Neutrophil (primary cell): Measurements from ENCODE around the gene AHCYL1.

ENCODE experiments used
- H3K27ac ChIP-seq: fragments of 200-600 bp; sonication (generic); 2 replicates; pipeline ENCODE4 v1.5.1; 2016; ENCODE audit warnings: mild to moderate bottlenecking, moderate library complexity
- H3K27me3 ChIP-seq: fragments of 200-600 bp; sonication (generic); 2 replicates; pipeline ENCODE4 v1.6.0; 2016; ENCODE audit warnings: mild to moderate bottlenecking
- H3K36me3 ChIP-seq: fragments of 200-600 bp; sonication (generic); 2 replicates; pipeline ENCODE4 v1.5.1; 2017
- H3K4me1 ChIP-seq, 2 experiments: fragments of 200-600 bp in 1 of 2; sonication (generic) in 1 of 2; 1 replicate in 1 of 2; 2 replicates in 1 of 2; pipeline versions ENCODE4 v1.5.1 to v1.6.1; 2013 to 2016; ENCODE audit warnings: low read depth in 1 of 2, low read length in 1 of 2, mild to moderate bottlenecking in 1 of 2, moderate library complexity in 1 of 2; ENCODE audit not compliant: control insufficient read depth in 1 of 2, insufficient read depth in 1 of 2
- H3K4me3 ChIP-seq, 2 experiments: fragments of 200-600 bp in 1 of 2; sonication (generic) in 1 of 2; 1 replicate in 1 of 2; 2 replicates in 1 of 2; pipeline ENCODE4 v1.5.1; 2013 to 2016; ENCODE audit warnings: low read depth in 1 of 2, low read length in 1 of 2, mild to moderate bottlenecking in 1 of 2, moderate library complexity in 1 of 2
- H3K9me3 ChIP-seq: fragments of 200-600 bp; sonication (generic); 2 replicates; pipeline ENCODE4 v1.5.1; 2016
- TF ChIP-seq, protein P1 (sequence below): fragments of 200-600 bp; sonication (generic); IDR thresholded peaks from 2 replicates; pipeline ENCODE4 v1.5.1; 2016; ENCODE audit warnings: antibody characterized with exemption

Gene AHCYL1

GRCh38 chr1:110051262-110051648, 66.7 kb downstream of the AHCYL1 start:
- peaks cover 100% of the 10 kb centered on the region for H3K36me3 ChIP-seq
- H3K9me3 ChIP-seq = no peaks in the 10 kb centered on the region
- no peak overlapping the region for H3K27ac ChIP-seq
- no peaks in the 10 kb centered on the region for H3K27me3 ChIP-seq
- H3K4me1 ChIP-seq = no peaks in the 10 kb centered on the region
- no peak overlapping the region for H3K4me3 ChIP-seq
- TF ChIP-seq, protein P1, sequence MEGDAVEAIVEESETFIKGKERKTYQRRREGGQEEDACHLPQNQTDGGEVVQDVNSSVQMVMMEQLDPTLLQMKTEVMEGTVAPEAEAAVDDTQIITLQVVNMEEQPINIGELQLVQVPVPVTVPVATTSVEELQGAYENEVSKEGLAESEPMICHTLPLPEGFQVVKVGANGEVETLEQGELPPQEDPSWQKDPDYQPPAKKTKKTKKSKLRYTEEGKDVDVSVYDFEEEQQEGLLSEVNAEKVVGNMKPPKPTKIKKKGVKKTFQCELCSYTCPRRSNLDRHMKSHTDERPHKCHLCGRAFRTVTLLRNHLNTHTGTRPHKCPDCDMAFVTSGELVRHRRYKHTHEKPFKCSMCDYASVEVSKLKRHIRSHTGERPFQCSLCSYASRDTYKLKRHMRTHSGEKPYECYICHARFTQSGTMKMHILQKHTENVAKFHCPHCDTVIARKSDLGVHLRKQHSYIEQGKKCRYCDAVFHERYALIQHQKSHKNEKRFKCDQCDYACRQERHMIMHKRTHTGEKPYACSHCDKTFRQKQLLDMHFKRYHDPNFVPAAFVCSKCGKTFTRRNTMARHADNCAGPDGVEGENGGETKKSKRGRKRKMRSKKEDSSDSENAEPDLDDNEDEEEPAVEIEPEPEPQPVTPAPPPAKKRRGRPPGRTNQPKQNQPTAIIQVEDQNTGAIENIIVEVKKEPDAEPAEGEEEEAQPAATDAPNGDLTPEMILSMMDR = no peak

GRCh38 chr1:110053552-110054428, 69.2 kb downstream of the AHCYL1 start:
- H3K9me3 ChIP-seq = no peaks in the 10 kb centered on the region
- no peak overlapping the region for H3K4me3 ChIP-seq
- H3K27me3 ChIP-seq = no peaks in the 10 kb centered on the region
- TF ChIP-seq, protein P1 = peak; percentile 77
- no peaks in the 10 kb centered on the region for H3K4me1 ChIP-seq
- H3K27ac ChIP-seq = no peak overlapping the region
- peaks cover 100% of the 10 kb centered on the region for H3K36me3 ChIP-seq

DNA sequence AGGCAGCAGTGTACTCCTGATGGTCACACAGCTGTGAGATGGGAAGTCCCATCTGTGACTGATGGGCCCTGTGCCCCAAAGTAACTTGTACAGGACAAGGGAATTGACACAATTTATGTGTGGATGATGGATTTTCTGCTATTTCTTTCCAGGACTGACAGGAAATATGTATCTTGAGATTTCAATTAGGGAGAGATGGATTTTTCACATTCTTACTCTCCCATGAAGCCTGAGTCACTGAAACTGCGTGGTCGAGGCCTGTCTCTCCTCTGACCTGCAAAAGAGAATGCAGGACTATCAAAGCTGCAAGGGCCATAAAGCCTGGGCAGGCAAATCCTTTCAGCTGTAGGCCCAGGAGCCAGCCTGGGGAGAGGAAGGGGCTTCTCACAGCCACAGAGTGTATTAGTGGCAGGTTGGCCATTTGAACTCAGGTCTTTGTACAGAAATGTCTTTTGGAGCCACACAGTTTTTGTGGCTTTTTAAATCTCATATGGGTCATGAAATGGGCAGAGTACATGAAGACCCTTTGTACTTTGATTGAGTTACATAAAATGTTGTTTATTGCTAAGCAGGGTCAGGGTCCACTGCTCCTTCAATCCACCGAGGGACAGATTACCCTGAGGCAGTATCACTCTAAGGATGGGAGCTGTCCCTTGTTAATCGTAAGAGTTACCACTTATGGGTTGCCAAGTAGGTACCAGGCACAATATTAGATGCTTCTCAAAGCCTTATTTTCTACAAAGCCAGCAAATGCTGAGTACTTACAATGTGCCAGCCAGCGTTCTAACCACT, 71.1 kb downstream of the AHCYL1 start:
- Histone ChIP-seq H3K4me1 (no peaks in the 10 kb centered on the region), H3K27me3 (no peaks in the 10 kb centered on the region), H3K27ac (no peak overlapping the region), H3K4me3 (no peak overlapping the region), H3K36me3 (peaks cover 94% of the 10 kb centered on the region), H3K9me3 (no peaks in the 10 kb centered on the region)
- TF ChIP-seq, protein P1 = no peak

- Histone ChIP-seq H3K4me3 (no peak overlapping the region), H3K9me3 (no peaks in the 10 kb centered on the region), H3K27me3 (no peaks in the 10 kb centered on the region), H3K36me3 (peaks cover 94% of the 10 kb centered on the region), H3K4me1 (no peaks in the 10 kb centered on the region), H3K27ac (no peak overlapping the region)
- TF ChIP-seq, protein P1 = no peak
Measured at GRCh38 chr1:110056285-110056683, 71.7 kb downstream of the AHCYL1 start.

- Histone ChIP-seq H3K27ac (no peak overlapping the region), H3K36me3 (peaks cover 90% of the 10 kb centered on the region)
Measured at GRCh38 chr1:110056776-110057175, 72.2 kb downstream of the AHCYL1 start.

More at GRCh38 chr1:110056776-110057175, 72.2 kb downstream of the AHCYL1 start:
- Histone ChIP-seq H3K4me3 (no peak overlapping the region), H3K9me3 (no peaks in the 10 kb centered on the region), H3K4me1 (no peaks in the 10 kb centered on the region), H3K27me3 (no peaks in the 10 kb centered on the region)
- TF ChIP-seq, protein P1 = no peak
